Femur (tissue), 1 donor: ENCODE data around the gene SLC9C2.
"Not testable (repeated sequence)": the region's sequence is repeated elsewhere in the genome, so short reads cannot be mapped to it uniquely, and the experiment has no call there.

Source experiments
- DNase-seq: peaks from one replicate; pipeline ENCODE4 v3.0.0-alpha.2; 2017

The SLC9C2 gene

DNA sequence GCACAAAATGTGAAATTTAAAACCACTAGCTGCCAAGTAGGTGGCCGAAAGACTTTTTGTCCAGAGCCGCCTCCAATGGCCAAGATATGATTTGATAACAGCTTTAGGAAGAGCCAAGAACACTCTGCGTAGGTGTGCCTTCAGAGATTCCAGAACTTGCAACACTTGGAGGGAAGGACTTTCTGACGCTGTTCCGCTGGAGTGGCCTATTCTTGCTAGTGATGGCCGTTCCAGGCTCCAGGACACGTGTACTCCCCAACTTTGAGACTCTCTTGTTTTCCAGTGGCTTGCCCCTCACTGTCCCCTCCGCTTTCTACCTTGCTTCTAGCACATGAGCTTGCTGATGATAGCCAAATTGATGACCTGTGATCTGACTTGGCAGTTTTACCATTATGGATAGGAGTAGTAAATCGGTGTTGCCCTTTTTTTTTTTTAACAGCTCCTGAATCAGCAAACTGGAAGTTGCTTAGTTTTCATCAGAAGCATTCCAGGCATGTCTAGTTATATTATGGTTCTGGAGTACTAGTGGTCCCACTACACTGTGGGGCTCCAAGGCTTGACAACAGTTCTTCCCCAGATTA lies 124.7 kb downstream of the SLC9C2 start:
- DNase-seq, result peak; percentile 63

DNA sequence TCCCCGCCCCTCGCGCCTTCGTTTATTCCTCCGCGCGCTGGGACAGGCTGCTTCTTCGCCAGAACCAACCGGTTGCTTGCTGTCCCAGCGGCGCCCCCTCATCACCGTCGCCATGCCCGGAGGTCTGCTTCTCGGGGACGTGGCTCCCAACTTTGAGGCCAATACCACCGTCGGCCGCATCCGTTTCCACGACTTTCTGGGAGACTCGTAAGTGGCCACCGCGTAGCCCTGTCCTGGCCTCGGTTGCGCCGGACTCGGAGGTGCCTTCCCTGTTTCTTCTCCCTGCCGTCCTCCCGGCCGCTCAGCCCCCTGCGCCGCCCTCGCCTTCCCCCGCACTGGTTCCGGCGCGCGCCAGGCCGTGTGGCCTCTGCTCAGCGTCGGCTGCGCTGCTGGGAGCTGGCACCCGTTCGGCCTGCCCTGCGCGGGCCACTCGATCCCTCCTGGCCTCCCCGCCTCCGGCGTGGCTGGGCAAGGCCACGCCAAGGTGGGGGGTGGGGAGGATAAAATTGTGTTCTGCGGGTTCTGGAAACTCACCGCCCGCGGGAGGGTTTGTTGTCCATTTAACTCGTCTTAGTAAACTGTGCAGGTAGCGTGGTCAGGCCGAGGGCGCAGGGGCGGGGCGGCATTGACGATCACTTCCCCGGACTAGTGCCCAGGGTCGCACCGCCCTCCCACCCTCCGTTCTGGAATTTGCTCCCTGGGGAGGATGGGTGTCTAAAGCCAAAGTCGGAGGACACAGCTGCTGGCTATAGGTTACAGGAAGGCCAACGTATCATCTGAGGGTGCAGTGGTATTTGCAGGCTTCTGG lies 125.4 kb downstream of the SLC9C2 start, which contains the start of gene PRDX6:
TSS of gene PRDX6 (plus strand) at position 50 of the 808 bp plus-strand sequence. CDS start at position 113, 63 bp downstream.
- peak; percentile 67 for DNase-seq

DNA sequence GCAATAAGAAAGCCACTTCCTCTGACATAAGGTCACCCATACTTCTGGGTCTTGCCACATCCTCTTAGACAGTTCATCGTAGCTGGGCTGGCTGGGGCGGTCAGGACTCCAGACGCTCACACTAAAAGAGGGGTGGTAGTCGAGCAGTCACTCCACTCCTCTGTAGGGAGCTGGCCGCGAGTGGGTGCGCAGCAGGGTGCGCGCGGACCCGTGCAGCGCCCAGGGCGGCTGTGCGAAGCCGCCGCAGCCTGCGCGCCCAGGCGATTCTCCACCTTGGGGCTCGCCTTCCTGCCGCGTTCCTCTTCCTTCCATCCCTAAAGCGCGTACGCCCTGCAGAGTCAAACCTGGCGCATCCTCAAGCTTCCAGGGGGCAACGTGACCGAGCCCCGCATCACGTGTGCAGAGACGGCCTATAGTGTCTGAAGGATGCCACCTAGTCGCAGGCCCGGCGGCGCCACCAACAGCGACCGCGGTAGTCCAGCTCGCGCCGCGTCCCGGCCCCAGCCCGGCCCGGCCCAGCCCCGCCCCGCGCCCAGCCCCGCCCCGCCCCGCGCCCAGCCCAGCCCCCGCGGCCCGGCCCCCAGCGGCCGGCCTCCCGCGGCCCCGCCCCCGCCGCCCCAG lies 126.1 kb downstream of the SLC9C2 start:
- peak; percentile 94 for DNase-seq

DNA sequence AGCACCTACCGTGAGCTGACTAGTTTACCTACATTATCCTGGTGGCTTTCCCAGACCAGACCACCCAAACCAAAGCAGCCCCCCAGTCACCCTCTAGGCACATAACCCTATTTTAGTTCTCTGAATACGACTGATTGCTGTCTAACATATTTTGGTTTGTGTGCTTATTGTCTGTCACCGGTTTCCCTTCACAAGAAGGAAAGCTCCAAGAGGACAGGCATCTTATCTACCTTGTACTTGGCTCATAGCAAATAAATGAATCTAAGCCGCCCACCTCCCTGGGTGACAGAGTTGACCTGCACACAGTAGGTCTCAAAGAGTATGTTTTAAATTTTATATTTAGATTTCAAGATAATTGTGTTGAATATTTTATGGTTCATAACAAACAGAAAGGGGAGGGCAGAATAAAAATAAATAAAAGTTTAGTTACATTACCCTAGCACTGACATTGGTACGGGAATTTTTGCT lies 126.6 kb downstream of the SLC9C2 start:
- DNase-seq, result no peak

DNA sequence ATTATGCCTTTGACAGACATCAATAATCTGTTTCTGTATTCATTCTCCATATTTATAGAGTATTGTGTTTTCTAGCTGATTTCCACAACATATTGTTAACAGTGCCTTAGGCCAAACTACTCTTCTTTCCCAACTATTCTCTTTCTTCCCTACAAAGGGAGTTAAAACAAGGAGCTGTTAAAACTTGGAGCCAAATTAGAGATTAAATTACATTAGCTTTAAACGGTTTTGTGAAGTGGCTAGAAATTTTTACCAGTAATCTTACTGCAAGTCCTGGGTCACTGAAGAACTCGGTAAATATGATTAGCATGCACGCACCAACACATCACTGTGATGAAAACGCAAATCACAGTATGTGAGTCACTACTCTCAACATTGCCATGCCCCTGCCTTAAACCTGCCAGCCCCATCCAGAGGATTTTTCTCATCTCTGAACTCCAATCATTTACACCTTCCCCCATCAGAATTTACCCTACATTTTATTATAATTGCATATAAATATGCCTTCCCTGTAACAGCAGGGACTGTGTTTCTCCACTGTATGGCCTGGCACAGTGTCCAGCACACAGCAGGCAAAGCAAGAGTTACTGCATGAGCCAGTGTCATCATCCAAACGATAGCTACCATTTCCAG lies 127.2 kb downstream of the SLC9C2 start:
- peak; percentile 25 for DNase-seq

DNA sequence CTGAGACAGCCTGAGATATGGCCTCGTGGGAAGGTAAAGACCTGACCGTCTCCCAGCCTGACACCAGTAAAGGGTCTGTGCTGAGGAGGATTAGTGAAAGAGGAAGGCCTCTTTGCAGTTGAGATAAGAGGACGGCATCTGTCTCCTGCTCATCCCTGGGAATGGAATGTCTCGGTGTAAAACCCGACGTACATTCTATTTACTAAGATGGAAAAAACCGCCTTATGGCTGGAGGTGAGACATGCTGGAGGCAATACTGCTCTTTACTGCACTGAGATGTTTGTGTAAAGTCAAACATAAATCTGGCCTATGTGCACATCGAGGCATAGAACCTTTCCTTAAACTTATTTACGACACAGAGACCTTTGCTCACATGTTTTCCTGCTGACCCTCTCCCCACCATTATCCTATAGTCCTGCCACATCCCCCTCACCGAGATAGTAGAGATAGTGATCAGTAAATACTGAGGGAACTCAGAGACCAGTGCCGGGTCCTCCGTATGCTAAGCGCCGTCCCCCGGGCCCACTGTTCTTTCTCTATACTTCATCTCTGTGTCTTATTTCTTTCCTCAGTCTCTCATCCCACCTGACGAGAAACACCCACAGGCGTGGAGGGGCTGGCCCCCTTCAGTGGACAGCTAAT lies 128.0 kb downstream of the SLC9C2 start:
- not testable (repeated sequence) for DNase-seq

DNA sequence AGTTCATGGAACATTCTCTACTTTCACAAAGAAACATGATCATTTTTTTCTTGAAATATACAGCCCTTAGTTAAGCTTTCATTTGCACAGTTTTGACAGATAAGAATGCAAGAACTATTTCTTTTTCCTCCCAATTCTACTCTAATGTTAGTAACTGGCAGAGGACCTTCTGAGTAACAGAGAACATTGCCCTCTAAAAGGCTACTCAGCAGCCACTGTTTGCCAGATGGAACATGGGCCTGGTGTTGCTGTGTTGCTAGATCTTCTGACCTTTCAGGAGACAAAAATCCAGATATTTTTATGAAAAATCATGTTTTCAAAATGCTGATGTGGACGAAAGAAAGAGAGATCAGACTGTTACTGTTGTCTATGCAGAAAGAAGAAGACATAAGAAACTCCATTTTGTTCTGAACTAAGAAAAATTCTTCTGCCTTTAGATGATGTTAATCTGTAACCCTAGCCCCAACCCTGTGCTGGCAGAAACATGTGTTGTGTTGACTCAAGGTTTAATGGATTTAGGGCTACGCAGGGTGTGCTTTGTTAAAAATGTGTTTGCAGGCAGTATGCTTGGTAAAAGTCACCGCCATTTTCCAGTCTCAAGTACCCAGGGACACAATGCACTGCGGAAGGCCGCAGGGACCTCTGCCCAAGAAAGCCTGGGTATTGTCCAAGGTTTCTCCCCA lies 128.6 kb downstream of the SLC9C2 start:
- no peak for DNase-seq

DNA sequence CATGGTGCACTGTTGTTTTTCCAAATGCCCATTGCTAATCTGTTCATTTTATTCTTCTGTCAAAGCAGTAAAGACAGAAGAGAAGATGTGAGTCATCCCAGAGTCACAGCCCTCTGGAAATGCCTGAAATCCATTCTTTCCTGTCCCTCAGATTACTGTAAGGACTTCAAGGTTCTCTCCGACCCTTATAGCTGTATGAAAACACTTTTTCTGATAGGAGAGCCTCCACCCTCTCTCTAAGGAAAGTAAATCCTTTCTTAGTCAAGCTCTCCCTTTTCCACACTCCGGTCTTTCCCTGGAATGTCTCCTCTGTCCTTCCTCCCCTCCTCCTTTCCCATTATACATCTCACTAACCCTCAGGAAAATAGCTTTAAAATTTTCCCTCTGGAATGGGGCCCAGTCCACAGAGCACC lies 129.3 kb downstream of the SLC9C2 start:
- no peak for DNase-seq

DNA sequence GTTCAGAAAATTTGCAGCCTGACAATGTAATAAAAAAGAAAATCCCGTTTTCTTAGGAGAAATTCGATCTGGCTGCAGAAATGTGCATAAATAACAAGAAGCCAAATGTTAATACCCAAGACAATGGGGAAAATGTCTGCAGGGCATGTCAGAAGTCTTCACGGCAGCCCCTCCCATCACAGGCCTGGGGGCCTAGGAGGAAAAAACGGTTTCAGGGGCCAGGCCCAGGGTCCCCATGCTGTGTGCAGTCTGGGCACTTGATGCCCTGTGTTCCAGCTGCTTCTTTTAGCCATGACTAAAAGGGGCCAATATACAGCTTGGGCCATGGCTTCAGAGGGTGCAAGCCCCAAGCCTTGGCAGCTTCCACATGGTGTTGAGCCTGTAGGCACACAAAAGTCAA lies 132.3 kb downstream of the SLC9C2 start:
- DNase-seq, result no peak

DNA sequence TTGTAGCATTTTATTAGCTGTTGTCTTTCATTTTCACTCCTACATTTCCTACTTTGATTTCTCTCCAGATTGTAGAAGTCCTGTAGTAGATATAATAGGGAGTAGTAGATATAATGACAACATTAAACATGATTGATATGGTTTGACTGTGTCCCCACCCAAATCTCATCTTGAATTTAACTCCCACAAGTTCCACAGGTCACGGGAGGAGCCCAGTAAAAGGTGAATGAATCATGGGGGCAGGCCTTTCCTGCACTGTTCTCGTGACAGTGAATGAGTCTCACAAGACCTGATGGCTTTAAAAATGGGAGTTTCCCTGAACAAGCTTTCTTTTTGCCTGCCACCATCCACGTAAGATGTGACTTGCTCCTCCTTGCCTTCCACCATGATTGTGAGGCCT lies 133.2 kb downstream of the SLC9C2 start:
- no peak for DNase-seq

DNA sequence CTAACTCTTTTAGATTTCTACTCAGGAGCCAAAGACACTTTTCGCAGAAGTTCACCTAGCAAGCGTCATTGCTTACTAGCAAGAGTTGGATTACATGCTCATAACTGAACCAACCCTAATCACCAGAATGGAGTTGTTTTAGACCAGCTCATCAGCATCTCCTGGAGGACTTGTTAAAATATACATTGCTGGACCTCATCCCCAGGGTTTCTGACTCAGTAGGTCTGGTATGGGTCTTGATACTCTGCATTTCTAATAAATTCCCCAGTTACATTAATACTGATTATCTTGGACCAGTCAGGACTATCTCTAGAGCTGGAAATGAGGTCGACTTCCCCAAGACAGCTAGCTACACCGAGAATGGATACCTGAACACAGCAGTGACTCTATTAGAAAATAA lies 135.4 kb downstream of the SLC9C2 start:
- no peak for DNase-seq

DNA sequence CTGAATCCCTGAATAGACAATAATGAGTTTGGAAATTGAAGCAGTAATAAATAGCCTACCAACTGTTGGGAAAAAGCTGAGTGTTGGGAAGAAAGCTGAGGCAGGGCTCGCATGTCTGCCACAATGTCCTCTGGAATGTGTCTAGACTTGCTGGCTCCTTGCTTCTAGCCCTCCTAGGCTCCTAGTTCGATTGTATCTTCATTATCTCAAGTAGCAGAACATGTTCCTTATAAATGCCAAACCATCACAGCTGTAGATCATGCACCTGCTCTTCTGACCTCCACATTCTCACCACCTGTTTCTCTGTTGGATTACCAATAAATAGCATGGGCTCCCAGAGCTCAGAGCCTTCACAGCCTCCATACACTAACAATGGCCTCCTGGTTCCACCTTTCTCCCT lies 138.7 kb downstream of the SLC9C2 start:
- DNase-seq, result not testable (repeated sequence)

DNA sequence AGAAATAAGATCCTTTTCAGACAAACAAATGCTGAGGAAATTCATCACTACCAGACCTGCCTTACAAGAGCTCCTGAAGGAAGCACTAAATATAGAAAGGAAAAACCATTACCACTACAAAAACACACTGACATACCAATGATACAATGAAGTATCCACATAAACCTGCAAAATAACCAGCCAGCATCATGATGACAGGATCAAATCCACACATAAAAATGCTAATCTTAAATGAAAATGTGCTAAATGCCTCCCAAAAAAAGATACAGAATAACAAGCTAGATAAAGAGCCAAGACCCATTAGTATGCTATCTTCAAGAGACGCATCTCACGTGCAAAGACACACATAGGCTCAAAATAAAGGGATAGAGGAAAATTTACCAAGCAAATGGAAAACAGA lies 140.2 kb downstream of the SLC9C2 start:
- DNase-seq, result not testable (repeated sequence)

DNA sequence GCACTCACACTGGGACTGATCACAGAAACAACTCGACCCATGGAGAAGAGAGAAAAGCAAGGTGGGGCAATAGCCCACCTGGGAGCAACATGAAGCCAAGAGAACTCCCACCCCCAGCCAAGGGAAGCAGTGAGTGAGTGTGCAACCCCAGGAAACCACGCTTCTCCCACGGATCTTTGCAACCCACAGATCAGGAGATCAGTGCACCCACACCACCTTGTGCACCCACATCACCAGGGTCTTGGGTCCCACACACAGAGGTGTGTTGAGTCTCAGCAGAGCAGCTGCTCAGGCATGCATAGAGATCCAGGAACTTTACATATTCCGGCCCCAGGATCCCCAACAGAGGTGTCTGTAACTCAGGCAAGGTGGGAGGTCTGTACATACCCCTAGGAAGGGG lies 143.0 kb downstream of the SLC9C2 start:
- no peak for DNase-seq

DNA sequence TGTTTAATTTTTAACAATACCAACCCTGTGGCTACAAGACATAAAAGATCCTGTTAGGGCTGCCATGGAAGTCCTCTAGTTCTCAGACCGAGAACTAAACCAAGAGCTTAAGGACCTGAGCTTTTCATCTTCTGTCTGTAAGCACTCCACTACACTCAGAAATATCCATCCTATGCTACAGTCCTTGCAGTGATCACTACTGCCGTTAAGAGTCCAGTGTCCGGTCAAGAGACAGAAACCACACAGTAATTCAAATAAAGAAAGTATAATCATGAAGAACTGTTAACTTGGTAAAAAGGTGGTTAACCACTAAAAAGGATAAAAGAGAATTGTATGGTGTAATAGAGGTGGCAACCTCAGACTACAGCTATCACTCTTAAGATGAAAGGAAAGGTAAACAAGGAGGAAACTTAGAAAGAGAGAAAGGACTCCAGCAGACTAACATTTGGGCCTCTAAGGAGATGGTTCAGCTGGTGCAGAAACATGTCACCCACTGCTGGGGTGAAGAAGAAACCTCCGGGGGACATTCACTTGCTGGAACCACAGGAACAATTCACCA lies 147.8 kb downstream of the SLC9C2 start:
- DNase-seq, result no peak

DNA sequence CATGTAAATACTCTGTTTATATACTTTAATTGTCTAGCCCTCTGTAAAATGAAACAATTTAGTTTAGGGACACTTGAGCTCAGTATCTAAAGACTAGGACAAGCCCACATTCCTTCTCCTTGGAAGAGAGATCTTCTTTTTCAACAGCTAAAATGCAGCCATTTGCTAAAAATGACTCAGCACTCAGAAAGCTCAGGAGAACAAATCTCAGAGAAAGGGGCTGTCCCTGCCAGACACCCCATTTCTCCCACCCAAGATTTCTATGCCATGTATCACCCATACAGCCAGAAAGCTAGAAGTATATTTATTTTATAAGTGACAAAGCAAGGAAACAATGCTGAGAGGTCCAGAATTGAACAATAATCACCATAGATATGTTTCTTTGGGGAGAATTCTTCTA lies 148.9 kb downstream of the SLC9C2 start:
- no peak for DNase-seq

DNA sequence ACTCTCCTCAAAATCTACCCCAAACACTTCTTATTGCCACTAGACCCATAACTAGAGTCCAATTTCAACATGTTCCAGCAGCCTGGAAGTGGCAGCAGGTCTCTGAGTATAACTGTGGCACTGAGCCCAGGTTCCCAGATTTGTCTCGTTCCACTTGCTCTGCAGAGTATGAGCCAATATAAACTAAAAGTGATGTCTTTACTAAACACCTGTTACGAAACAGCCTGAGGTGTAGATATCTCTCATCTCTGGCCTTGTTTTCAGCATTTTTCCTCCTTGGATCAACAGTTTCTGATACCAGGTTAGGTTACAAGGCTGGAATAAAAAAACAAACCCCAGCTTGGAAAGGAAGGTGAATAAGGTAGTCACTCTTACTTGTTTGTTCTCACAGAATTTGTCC lies 150.9 kb downstream of the SLC9C2 start:
- no peak for DNase-seq
